ENCODE data around the gene PTPN1. TPM values are rescaled to one million over a fixed set of nuclear protein-coding genes. Genes with fewer than 3 reads are reported as not detected.
A peak's percentile ranks its signal among the peaks of the same experiment; 100 is the strongest.
"Not testable (repeated sequence)": the region's sequence is repeated elsewhere in the genome, so short reads cannot be mapped to it uniquely, and the experiment has no call there.

The PTPN1 gene
- total and polyA plus RNA-seq, 2 experiments from 2014 or later = 19.4 to 29.4 TPM

DNA sequence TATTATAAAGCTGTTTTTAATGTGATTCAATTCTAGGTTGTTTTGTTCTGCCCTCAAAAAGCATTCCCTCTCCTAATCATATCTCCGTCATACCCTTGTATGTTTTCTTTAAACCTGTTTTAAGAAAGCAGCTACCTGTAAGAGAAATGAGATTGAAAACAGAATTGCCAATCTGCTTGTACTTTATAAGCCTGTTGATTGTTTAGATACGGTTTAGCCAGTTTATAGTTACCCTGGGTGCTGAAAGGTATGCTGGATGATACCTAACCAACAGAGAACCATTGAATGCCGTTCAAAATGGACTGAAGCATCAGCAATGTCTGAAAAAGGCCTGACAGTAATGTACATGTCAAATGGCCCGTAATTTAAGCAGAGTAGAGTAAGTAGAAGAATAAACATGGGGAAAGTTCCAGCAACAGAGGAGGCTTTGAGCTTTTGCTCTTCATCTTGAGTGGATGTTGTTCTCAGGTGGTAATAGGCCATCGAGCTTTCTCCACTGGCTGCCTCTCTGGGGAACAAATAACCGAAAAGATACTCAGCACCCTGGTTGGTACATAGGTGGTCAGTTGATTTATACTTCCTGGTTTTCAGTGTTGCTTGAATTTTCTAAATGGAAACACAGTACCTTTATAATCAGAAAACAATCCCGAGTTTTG is 27.5 kb downstream of the PTPN1 start:
- no peaks in the 10 kb centered on the region for H3K36me3 ChIP-seq
- no peak overlapping the region for H3K4me3 ChIP-seq
- H3K4me1 ChIP-seq (ENCODE audit: low read depth) = peaks cover 9% of the 10 kb centered on the region
- no peaks in the 10 kb centered on the region for H3K9me3 ChIP-seq (ENCODE audit: low read depth)
- H3K27me3 ChIP-seq = no peaks in the 10 kb centered on the region
- TF ChIP-seq, protein P1, sequence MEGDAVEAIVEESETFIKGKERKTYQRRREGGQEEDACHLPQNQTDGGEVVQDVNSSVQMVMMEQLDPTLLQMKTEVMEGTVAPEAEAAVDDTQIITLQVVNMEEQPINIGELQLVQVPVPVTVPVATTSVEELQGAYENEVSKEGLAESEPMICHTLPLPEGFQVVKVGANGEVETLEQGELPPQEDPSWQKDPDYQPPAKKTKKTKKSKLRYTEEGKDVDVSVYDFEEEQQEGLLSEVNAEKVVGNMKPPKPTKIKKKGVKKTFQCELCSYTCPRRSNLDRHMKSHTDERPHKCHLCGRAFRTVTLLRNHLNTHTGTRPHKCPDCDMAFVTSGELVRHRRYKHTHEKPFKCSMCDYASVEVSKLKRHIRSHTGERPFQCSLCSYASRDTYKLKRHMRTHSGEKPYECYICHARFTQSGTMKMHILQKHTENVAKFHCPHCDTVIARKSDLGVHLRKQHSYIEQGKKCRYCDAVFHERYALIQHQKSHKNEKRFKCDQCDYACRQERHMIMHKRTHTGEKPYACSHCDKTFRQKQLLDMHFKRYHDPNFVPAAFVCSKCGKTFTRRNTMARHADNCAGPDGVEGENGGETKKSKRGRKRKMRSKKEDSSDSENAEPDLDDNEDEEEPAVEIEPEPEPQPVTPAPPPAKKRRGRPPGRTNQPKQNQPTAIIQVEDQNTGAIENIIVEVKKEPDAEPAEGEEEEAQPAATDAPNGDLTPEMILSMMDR (IDR thresholded peaks at IDR 0.05; ENCODE audit: low read depth, low read length) = no peak
- H3K27ac ChIP-seq = no peak overlapping the region
- no peak for DNase-seq (ENCODE audit: low read depth in 1 of 2, low spot score in 1 of 2)

DNA sequence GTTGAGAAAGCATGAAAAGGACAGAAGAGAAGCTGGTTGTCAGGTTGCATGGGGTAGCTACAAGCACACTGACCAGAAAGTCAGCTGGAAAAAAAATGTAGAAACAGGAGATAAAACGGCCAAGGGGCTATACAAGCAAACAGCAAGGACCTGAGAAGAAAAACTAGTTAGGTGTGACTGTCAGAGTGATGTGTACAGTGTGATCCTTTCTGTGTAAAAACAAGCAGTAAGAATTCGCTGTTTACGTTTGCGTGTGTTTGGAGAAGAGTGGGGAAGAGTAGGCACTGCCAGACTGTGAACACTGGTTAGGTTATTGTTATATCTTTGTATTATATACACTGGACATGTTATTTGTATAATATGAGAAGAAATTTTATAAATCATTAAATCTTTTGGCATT is 28.1 kb downstream of the PTPN1 start:
- H3K27ac ChIP-seq = no peak overlapping the region
- H3K4me1 ChIP-seq (ENCODE audit: low read depth) = peaks cover 9% of the 10 kb centered on the region
- no peaks in the 10 kb centered on the region for H3K27me3 ChIP-seq
- no peak for DNase-seq (ENCODE audit: low read depth in 1 of 2, low spot score in 1 of 2)
- H3K9me3 ChIP-seq (ENCODE audit: low read depth) = no peaks in the 10 kb centered on the region
- H3K4me3 ChIP-seq = no peak overlapping the region
- no peaks in the 10 kb centered on the region for H3K36me3 ChIP-seq
- TF ChIP-seq, protein P1 (IDR thresholded peaks at IDR 0.05; ENCODE audit: low read depth, low read length) = no peak

DNA sequence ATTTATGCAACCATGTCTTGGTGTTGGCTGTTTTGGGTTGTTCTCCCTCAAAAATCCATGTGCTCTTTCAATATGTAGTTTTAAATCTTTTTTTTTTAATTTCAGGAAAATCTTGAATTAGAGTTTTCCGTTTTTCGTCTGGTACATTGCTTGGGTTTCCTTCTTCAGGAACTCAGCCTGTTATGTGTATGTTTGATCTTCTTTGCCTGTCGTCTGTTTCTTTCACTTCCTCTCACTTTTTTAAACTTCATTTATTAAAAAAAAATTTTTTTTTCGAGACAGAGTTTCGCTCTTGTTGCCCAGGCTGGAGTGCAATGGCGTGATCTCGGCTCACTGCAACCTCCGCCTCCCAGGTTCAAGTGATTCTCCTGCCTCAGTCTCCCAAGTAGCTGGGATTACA is 29.6 kb downstream of the PTPN1 start:
- DNase-seq (ENCODE audit: low read depth in 1 of 2, low spot score in 1 of 2); H3K36me3 ChIP-seq; H3K4me1 ChIP-seq (ENCODE audit: low read depth); H3K27ac ChIP-seq; H3K4me3 ChIP-seq; H3K27me3 ChIP-seq; H3K9me3 ChIP-seq (ENCODE audit: low read depth): not testable (repeated sequence)

DNA sequence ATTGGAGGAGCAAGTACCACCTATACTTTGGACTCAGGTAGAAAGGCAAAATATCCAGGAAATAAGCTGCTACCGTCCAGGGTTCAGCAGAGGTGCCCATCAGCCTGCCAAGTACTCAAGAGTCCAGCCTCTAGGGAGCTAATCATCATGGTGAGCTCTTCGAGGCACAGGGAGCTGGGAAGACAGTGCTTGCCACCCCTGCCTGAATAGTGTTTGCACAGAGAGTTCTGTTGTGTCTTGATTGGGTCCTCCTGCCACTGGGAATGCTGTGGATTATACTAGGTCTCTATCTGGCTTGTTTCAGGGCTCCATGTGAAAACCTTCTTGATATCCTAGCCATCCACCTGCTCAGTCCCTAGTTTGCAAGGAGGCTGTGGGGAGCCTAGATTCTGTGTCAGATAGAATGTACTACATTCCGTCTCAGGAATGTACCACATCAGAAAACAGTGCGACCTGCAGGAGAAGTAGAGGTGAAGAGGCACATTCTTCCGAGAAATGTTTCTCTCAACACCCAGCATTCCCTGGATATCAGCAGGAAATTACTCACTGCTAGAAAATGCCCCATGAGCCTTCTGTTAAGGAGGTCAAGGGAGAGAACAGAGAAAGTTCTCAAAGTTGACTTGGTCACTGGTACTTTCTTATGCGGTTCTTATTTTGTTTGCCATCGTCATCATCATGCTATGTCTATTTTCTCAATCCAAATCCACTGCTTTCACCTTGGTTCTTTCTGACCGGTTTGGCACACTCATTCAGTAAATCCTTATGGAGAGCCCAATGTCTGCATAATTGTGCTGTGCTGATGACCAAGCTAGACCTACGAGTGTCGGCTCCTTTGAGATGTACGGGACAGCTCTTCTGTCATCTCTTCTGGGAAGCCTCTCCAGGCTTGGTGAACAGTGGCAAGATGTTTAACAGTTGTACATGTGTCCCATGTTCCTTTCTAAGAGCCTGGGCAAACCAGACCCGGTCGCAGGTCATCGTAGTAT is 30.7 kb downstream of the PTPN1 start:
- TF ChIP-seq, protein P1 (IDR thresholded peaks at IDR 0.05; ENCODE audit: low read depth, low read length) = peak; percentile 9
- H3K27me3 ChIP-seq = no peaks in the 10 kb centered on the region
- peak; percentile 19 to 95 for DNase-seq (ENCODE audit: low read depth in 1 of 2, low spot score in 1 of 2)
- H3K36me3 ChIP-seq = no peaks in the 10 kb centered on the region
- H3K4me3 ChIP-seq = no peak overlapping the region
- H3K4me1 ChIP-seq (ENCODE audit: low read depth) = peaks cover 9% of the 10 kb centered on the region
- peak overlapping the region; percentile 57 for H3K27ac ChIP-seq
- no peaks in the 10 kb centered on the region for H3K9me3 ChIP-seq (ENCODE audit: low read depth)

DNA sequence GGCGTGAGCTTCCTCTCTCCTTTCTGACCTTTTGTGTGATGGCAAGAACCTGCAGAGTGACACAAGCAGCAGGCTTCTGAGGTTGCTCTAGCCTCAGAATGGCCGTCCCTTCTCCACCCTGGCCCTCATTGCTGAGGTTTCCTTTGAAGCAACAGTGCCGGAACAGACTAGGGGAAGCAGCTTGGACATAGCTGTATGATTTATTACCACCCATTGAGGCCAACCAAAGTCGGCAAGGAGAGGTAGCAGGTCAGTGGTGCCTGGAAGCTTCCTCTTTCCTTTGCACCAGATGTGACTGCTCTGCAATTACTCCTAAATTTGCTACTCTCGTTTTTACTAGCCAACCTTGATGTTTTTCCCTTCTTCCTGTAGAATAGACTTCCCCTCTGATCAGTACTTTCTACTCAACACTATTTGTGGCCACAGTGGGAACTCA is 31.4 kb downstream of the PTPN1 start:
- Histone ChIP-seq H3K9me3 (ENCODE audit: low read depth) (no peaks in the 10 kb centered on the region), H3K4me1 (ENCODE audit: low read depth) (peaks cover 9% of the 10 kb centered on the region), H3K27me3 (no peaks in the 10 kb centered on the region), H3K27ac (peak overlapping the region; percentile 57), H3K36me3 (no peaks in the 10 kb centered on the region), H3K4me3 (no peak overlapping the region)
- TF ChIP-seq, protein P1 (IDR thresholded peaks at IDR 0.05; ENCODE audit: low read depth, low read length) = no peak
- DNase-seq (ENCODE audit: low read depth in 1 of 2, low spot score in 1 of 2) = no peak

DNA sequence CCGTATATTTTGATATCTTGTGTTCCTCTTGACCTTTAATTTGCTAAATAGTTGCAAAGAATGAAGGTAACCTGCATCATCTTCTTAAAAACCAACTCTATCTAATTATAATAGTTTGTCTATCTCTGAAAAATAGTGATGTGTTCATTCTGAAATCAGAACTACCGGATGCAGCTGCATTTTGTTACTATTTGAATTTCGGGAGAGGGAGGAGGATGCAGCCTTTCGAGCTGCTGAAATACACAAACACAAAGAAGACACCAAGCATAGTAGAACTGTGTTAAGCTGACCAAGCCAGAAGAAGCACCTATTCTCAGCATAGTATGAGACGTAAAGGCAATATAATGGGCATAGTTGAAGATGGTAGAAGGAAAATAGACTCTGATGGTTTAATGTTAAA is 33.1 kb downstream of the PTPN1 start:
- no peak for DNase-seq (ENCODE audit: low read depth in 1 of 2, low spot score in 1 of 2)
- H3K27ac ChIP-seq = no peak overlapping the region
- TF ChIP-seq, protein P1 (IDR thresholded peaks at IDR 0.05; ENCODE audit: low read depth, low read length) = no peak
- H3K36me3 ChIP-seq = no peaks in the 10 kb centered on the region
- H3K4me1 ChIP-seq (ENCODE audit: low read depth) = peaks cover 9% of the 10 kb centered on the region
- no peak overlapping the region for H3K4me3 ChIP-seq
- H3K9me3 ChIP-seq (ENCODE audit: low read depth) = no peaks in the 10 kb centered on the region
- no peaks in the 10 kb centered on the region for H3K27me3 ChIP-seq
